ENCODE results near the gene ZNF556.
A peak's percentile ranks its signal among the peaks of the same experiment; 100 is the strongest.

ZNF556 gene

DNA sequence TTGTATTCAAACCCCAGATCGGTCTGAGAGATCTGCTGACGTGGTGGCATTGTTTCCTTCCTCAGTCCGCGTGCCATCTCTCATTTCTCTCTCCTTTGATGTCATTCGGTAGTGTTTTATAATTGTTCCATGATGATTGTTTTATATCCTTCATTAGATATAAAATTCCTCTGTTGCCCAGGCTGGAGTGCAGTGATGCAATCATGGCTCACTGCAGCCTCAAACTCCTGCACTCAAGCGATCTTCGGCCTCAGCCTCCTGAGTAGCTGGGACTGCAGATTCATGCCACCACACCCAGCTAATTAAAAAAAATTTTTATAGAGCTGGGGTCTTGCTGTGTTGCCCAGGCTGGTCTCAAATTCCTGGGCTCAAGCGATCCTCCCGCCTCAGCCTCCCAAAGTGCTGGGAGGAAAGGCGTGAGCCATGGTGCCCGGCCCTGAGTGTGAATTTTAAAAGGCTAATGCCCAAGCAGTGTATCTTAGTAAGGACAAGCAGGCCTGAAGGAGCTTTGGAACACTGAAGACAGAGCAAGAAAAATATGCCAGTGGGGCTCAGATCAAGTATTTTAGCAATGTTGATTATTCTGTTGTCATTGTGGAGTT is 38.9 kb downstream of the ZNF556 start:
- DNase-seq (ENCODE audit: low read depth): no peak

DNA sequence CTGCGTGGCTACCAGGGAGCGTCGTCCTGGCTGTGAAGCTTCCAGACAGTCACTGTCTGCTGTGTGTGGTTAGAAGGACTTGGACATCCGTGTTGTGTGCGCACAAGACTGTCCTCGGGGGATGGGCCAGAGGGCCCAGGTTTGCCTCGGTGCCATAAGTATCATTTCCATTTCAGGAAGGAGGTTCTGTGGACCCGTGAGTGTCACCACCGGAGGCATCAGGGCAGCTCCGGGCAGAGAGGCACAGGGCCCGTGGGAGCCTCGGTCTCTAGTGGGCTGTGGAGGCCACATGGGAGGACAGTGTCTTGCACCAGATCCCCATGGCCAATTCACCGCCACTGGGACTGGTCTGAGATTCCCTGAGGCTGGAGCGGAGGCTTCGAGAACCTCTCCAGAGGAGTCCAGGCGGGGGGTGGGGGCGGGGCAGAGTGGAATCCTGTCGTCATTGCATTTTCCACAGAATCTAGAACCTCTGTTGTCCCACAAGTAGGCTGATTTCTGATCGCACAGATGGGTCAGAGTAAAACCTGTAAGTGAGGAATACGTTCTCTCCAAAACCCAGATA is 39.6 kb downstream of the ZNF556 start:
- DNase-seq (ENCODE audit: low read depth): no peak

DNA sequence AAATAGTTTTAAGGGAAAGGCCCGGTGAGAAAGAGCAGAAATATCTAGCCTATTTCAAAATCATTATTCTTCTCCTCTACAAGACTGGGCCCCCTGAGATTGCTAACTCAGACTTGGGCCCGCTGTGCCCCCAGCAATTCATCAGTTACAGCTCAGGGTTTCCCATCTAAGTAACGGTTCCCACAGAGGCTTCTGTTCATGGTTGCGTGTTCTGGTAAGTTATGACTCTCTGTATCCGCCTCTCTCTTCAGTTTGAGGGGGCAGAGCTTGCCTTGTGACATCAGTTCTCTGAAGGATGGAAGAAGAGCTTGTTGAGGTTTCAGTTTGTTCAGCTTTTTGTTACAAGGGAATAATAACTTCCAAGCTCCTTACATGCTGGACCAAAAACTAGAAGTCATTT is 45.2 kb downstream of the ZNF556 start:
- peak; percentile 24 for DNase-seq (ENCODE audit: low read depth)

DNA sequence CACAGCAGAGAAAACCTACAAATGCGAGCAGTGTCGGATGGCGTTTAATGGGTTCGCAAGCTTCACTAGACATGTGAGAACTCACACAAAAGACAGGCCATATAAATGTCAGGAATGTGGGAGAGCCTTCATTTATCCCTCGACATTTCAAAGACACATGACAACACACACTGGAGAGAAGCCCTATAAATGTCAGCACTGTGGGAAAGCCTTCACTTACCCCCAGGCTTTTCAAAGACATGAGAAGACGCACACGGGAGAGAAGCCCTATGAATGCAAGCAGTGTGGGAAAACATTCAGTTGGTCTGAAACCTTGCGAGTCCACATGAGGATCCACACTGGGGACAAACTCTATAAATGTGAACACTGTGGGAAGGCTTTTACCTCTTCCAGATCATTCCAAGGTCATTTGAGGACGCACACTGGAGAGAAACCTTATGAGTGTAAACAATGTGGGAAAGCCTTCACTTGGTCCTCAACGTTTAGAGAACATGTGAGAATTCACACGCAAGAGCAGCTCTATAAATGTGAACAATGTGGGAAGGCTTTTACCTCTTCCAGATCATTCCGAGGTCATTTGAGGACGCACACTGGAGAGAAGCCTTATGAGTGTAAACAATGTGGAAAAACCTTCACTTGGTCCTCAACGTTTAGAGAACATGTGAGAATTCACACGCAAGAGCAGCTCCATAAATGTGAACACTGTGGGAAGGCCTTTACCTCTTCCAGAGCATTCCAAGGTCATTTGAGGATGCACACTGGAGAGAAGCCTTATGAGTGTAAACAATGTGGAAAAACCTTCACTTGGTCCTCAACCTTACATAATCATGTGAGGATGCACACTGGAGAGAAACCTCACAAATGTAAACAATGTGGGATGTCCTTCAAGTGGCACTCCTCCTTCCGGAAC is 50.4 kb downstream of the ZNF556 start:
- no peak for DNase-seq (ENCODE audit: low read depth)

DNA sequence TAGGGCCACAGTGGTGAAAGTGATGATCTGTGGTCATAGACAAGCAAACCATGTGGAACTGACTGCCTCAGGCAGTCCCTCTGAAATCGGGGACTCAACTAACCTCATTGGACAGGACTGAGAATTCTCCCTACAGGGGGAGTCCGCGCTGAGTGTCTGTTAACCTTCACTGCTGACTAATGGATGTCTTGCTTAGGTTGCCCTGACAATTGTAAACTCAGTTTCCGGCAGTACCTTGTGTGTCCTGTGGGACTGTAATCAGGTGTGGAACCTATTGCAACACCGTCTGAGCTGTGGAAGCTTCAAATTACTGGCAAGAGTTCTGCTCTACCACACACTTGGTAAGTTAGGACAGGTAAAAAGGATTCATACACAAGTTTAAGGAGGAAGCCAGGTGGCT is 55.9 kb downstream of the ZNF556 start:
- no peak for DNase-seq (ENCODE audit: low read depth)

DNA sequence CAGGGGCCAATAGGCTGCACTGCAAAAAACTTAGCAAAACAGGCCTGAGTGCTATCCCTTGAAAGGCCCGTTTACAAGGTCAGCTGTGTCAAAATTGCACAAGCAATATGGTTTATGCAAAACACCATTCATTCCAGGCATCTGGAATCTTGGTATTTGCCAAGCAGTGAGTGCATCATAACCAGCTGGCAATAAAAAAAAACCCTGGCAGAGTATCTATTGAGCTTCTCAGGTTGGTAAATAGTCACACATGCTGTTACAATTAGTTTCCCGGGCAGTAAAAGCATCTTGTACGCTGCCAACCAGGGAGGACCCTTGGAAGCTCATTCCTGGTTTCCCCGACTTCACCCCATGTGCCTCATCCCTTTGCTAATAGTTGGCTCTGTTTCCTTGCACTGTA is 56.4 kb downstream of the ZNF556 start:
- no peak for DNase-seq (ENCODE audit: low read depth)

DNA sequence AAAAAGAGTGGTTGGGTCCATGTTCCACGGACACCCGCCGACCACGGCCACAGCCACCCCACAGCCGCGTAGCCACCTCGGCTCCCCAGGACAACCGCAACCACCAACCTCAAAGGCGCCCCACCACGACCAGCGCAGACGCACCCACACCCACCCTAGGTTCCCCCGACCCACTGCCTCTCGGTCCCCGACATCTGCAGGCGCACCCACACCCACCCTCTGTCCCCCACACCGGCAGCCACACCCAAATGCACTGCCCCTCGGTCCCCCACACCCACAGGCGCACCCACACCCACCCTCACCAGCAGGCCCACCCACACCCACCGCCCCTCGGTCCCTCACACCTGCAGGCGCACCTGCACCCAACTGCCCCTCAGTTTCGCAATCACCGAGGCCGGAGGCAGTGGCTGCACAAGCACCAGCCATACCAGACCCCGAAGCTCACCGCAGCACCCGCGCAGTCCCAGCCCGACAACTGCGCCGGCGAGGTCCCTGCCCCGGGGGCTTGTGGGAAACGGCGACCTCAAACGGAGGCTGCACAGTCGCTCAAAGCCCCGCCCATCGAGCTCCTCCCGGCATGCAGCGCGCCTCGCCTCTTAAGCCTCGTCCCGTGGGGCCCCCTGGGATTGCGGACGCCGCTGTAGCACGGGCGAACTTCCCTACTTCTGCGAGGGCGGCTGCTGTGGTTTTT is 59.4 kb downstream of the ZNF556 start:
- DNase-seq (ENCODE audit: low read depth): no peak

DNA sequence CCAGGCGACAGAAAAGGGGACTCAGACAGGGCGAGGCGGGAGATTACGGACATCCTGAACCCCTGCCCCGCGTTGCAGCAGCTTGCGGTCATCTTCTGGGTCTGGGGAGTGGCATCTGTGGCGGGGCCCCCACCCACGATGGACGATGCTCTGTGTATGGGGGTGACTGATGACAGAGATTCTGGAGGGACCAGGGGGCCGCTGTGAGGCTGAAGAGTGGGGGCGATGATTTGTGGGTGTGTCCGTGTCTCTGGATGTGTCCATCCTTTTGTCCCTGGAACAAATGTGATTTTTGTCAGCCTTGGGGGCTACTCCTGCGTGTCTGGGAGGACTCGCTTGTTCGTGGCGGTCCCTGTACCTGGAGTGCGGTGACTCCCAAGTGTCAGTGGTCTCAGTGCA is 59.9 kb downstream of the ZNF556 start:
- no peak for DNase-seq (ENCODE audit: low read depth)
